GM12892 (cell line): ENCODE measurements around the gene CCDC40.

Source experiments
- DNase-seq: peaks from one replicate; pipeline ENCODE4 v3.0.0; 2011; ENCODE audit not compliant: insufficient read length
- FAIRE-seq: peaks from 2 replicates; lab custom pipeline; 2011; peaks lifted over from hg19 to GRCh38; lab: Jason Lieb, UNC
- POLR2A ChIP-seq: IDR thresholded peaks from 2 replicates; pipeline ENCODE4 v1.6.1; 2011; ENCODE audit warnings: low read depth, low read length, control low read depth
- POLR2AphosphoS5 ChIP-seq: IDR thresholded peaks from 2 replicates; pipeline ENCODE4 v1.6.1; 2011; ENCODE audit warnings: low read depth, low read length, control low read depth
- TAF1 ChIP-seq: IDR thresholded peaks from 2 replicates; pipeline ENCODE4 v1.6.1; 2011; ENCODE audit warnings: low read depth, mild to moderate bottlenecking, control low read depth, low read length, borderline replicate concordance

CCDC40 gene

GRCh38 chr17:80119839-80120238, 83.4 kb downstream of the CCDC40 start:
- FAIRE-seq (no peak), DNase-seq (no peak)
- TF ChIP-seq POLR2AphosphoS5 (no peak), TAF1 (no peak), POLR2A (no peak)

- no peak for FAIRE-seq
- TF ChIP-seq POLR2A (no peak), TAF1 (no peak), POLR2AphosphoS5 (no peak)
- DNase-seq, result no peak
These were observed 85.7 kb downstream of the CCDC40 start for GRCh38 chr17:80122026-80122575.

GRCh38 chr17:80122926-80123505, 86.6 kb downstream of the CCDC40 start:
- TF ChIP-seq POLR2AphosphoS5 (no peak), POLR2A (no peak), TAF1 (no peak)
- no peak for DNase-seq
- FAIRE-seq, result no peak

GRCh38 chr17:80123791-80124190, 87.3 kb downstream of the CCDC40 start:
- no peak for TF ChIP-seq POLR2AphosphoS5
- no peak for TF ChIP-seq TAF1
- no peak for TF ChIP-seq POLR2A
- FAIRE-seq (no peak), DNase-seq (no peak)

- DNase-seq (no peak), FAIRE-seq (no peak)
- TF ChIP-seq TAF1, result no peak
- TF ChIP-seq POLR2AphosphoS5, result no peak
- TF ChIP-seq POLR2A, result no peak
These were observed 88.0 kb downstream of the CCDC40 start for GRCh38 chr17:80124351-80124981.

- DNase-seq (no peak), FAIRE-seq (no peak)
- TF ChIP-seq POLR2AphosphoS5 (no peak), POLR2A (no peak), TAF1 (no peak)
These were observed 89.4 kb downstream of the CCDC40 start for GRCh38 chr17:80125656-80126448.

GRCh38 chr17:80126449-80126715, 89.9 kb downstream of the CCDC40 start:
- TF ChIP-seq POLR2AphosphoS5, result no peak
- TF ChIP-seq TAF1, result no peak
- TF ChIP-seq POLR2A, result no peak
- FAIRE-seq (no peak), DNase-seq (no peak)

GRCh38 chr17:80129006-80129565, 92.6 kb downstream of the CCDC40 start:
- TF ChIP-seq POLR2A (no peak), POLR2AphosphoS5 (no peak), TAF1 (no peak)
- DNase-seq (no peak), FAIRE-seq (no peak)

- no peak for DNase-seq
- FAIRE-seq, result no peak
- TF ChIP-seq TAF1, result no peak
- no peak for TF ChIP-seq POLR2AphosphoS5
- TF ChIP-seq POLR2A, result no peak
These were observed 94.5 kb downstream of the CCDC40 start for GRCh38 chr17:80130992-80131391.

- DNase-seq, result no peak
- TF ChIP-seq POLR2A (no peak), TAF1 (no peak), POLR2AphosphoS5 (0 out of 2 replicates have a peak, but pooled peaks have one; percentile 28)
- no peak for FAIRE-seq
These were observed 96.6 kb downstream of the CCDC40 start for GRCh38 chr17:80132906-80133625.

GRCh38 chr17:80133626-80133970, 97.2 kb downstream of the CCDC40 start:
- DNase-seq (no peak), FAIRE-seq (no peak)
- TF ChIP-seq TAF1 (no peak), POLR2AphosphoS5 (no peak)
